ENCODE measurements around the gene STX11.

Gene STX11

GRCh38 chr6:144234399-144234798 lies 84.1 kb downstream of the STX11 start:
- H3K4me3 ChIP-seq (ENCODE audit: low read depth, low read length): no peak overlapping the region
- no peak for DNase-seq (ENCODE audit: low read depth)
- TF ChIP-seq CTCF (IDR thresholded peaks at IDR 0.05; ENCODE audit: low read depth, low read length, missing control alignments): no peak

GRCh38 chr6:144234935-144235334 lies 84.6 kb downstream of the STX11 start:
- no peak for TF ChIP-seq CTCF (IDR thresholded peaks at IDR 0.05; ENCODE audit: low read depth, low read length, missing control alignments)
- no peak for DNase-seq (ENCODE audit: low read depth)
- no peak overlapping the region for H3K4me3 ChIP-seq (ENCODE audit: low read depth, low read length)
